Heart right ventricle (tissue), 16 donors: Measurements from ENCODE around the gene H6PD. TPM values are rescaled to one million over a fixed set of nuclear protein-coding genes. Genes with fewer than 3 reads are reported as not detected.

ENCODE experiments used
- ATAC-seq, 8 donors: fragments of 200-7000 bp; cut with Tn5 transposase; one replicate each; pipeline ENCODE4 v1.9.1; 2020; ENCODE audit warnings: mild to moderate bottlenecking in 8 of 8, moderate library complexity in 8 of 8, moderate number of reproducible peaks in 1 of 8
- DNase-seq, 2 donors: peaks; one replicate each; pipeline ENCODE4 v3.0.0-alpha.2; 2020
- H3K27ac ChIP-seq, 10 donors: fragments of 200-600 bp; sonication (generic) in 2 of 10; one replicate each; pipeline versions ENCODE4 v1.5.0 to v1.8.0; 2020 to 2022; ENCODE audit warnings: mild to moderate bottlenecking in 3 of 10
- H3K27me3 ChIP-seq, 7 donors: fragments of 200-600 bp; one replicate each; pipeline ENCODE4 v1.8.0; 2021 to 2022; ENCODE audit warnings: mild to moderate bottlenecking in 2 of 7
- H3K36me3 ChIP-seq, 9 donors: fragments of 200-600 bp; sonication (generic) in 1 of 9; one replicate each; pipeline versions ENCODE4 v1.5.0 to v1.8.0; 2020 to 2022; ENCODE audit warnings: mild to moderate bottlenecking in 2 of 9
- H3K4me1 ChIP-seq, 9 donors: fragments of 200-600 bp; sonication (generic) in 1 of 9; one replicate each; pipeline versions ENCODE4 v1.5.0 to v1.8.0; 2020 to 2022; ENCODE audit warnings: mild to moderate bottlenecking in 4 of 9
- H3K4me3 ChIP-seq, 10 donors: fragments of 200-600 bp; sonication (generic) in 2 of 10; one replicate each; pipeline versions ENCODE4 v1.5.0 to v1.8.0; 2020 to 2022; ENCODE audit warnings: mild to moderate bottlenecking in 7 of 10, moderate library complexity in 2 of 10
- H3K9me3 ChIP-seq, 11 donors: fragments of 200-600 bp in 10 of 11; sonication (generic) in 2 of 11; one replicate each; pipeline versions ENCODE4 v1.5.0 to v1.8.0; 2013 to 2022; ENCODE audit warnings: mild to moderate bottlenecking in 2 of 11, control low read depth in 1 of 11, moderate library complexity in 1 of 11
- CTCF ChIP-seq, 9 donors: fragments of 200-600 bp; sonication (generic) in 2 of 9; IDR thresholded peaks; one replicate each; pipeline versions ENCODE4 v1.5.0 to v1.8.0; 2021 to 2022; ENCODE audit warnings: antibody characterized with exemption in 9 of 9, mild to moderate bottlenecking in 5 of 9, moderate library complexity in 1 of 9
- WGBS, 2 donors: extraction: QIAGEN DNeasy Blood & Tissue Kit; methylation state at CpG; one replicate each; pipeline ENCODE4 v1.1.7; 2013; ENCODE audit warnings: inconsistent platforms in 1 of 2; 5-methylcytosine and 5-hydroxymethylcytosine counted together
- intact Hi-C, 10 donors: fragments of 100-400 bp; cut with DNase I; formaldehyde crosslinking; loops; one replicate each; pipeline versions ENCODE4 v1.11.1 to v1.14.2; 2022
- polyA plus RNA-seq, 2 donors: library from polyadenylated mRNA; stranded (reverse); fragments of 200-250 nt; gene quantifications; one replicate each; pipeline ENCODE4 v1.2.3, GENCODE V29; 2013
- total RNA-seq, 10 donors: library from RNA; stranded (reverse); fragmentation: NEBNext Ultra II Directional in 3 of 10; extraction: Animal tissue kit (Norgen Biotek cat#: 25700) in 3 of 10; gene quantifications; one replicate each; pipeline versions ENCODE4 v1.2.1 to v1.2.4, GENCODE V29; 2021 to 2023
- donor health status: Arrhythmogenic right ventricular cardiomyopathy.
- donor health status: ischemic (EF 13 %, LVEDD 7.1; RV severe dilation, severe dysfunction).
- donor health status: healthy with polysubstance abuse.
- donor health status: DM: no; HTN: yes; CAD: no.
- donor health status: DM: no; HTN: no; CAD: no.
- donor health status: ischemic (EF 25% LVEDD 6.9; RV normal size, moderate dysfunction).
- donor health status: ischemic (EF 25% LVEDD 5.7; RV mildly dilated, moderate dysfunction).
- donor health status: healthy.
- donor health status: DM: yes; HTN: yes; CAD: no.
- donor health status: Ischemic cardiomyopathy.
- donor health status: ischemic (EF 35%, LVEDD 5.7; RV mildly dilated, moderate dysfunction).
- donor health status: nonischemic (EF 11% LVEDD 7.7; RV severe dilation, severe dysfunction).
- donor health status: DM: yes; HTN: yes; CAD: no.
- donor health status: PGD.
- donor health status: ischemic (EF 29% LVEDD 5.4; RV normal size, mild dysfunction).
- donor health status: nonischemic (EF 23%, LVEDD 6.1; RV moderate dilation, normal function).

H6PD gene
- total and polyA plus RNA-seq, 12 donors, result 5.7 to 45.0 (median 28.4) TPM

- 73 to 79% methylated on average over 9 of the region's 9 CpGs for WGBS, 2 donors
- Histone ChIP-seq H3K9me3 (no peaks in the 10 kb centered on the region), H3K36me3 (peaks cover 0 to 52% (median 23%) of the 10 kb centered on the region in 9 donors), H3K27ac (peak overlapping the region in 9 of 10 donors; percentile 15 to 96 (median 69)), H3K4me1 (peaks cover 9 to 97% (median 72%) of the 10 kb centered on the region in 9 donors), H3K27me3 (no peaks in the 10 kb centered on the region), H3K4me3 (no peak overlapping the region)
- intact Hi-C loops, result no loop called here
- no peak for ATAC-seq
- DNase-seq, result no peak
- TF ChIP-seq CTCF (IDR thresholded peaks at IDR 0.05), result no peak
Measured at GRCh38 chr1:9244501-9245229, 10.1 kb downstream of the H6PD start.

GRCh38 chr1:9245230-9245619 is 10.7 kb downstream of the H6PD start:
- peaks cover 0 to 49% (median 23%) of the 10 kb centered on the region in 9 donors for H3K36me3 ChIP-seq
- WGBS, 2 donors, result 87 to 89% methylated on average over 15 of the region's 15 CpGs
- peak overlapping the region in 8 of 10 donors; percentile 15 to 96 (median 55) for H3K27ac ChIP-seq
- intact Hi-C loops, result no loop called here
- no peaks in the 10 kb centered on the region for H3K9me3 ChIP-seq
- ATAC-seq (no peak), DNase-seq (no peak)
- H3K4me3 ChIP-seq, result no peak overlapping the region
- no peak for TF ChIP-seq CTCF (IDR thresholded peaks at IDR 0.05)
- H3K4me1 ChIP-seq, result peaks cover 12 to 97% (median 72%) of the 10 kb centered on the region in 9 donors
- no peaks in the 10 kb centered on the region for H3K27me3 ChIP-seq

GRCh38 chr1:9245661-9246060 is 11.1 kb downstream of the H6PD start:
- Histone ChIP-seq H3K27me3 (no peaks in the 10 kb centered on the region), H3K9me3 (no peaks in the 10 kb centered on the region), H3K27ac (peak overlapping the region in 3 of 10 donors; percentile 15 to 79 (median 23)), H3K4me1 (peaks cover 13 to 97% (median 72%) of the 10 kb centered on the region in 9 donors), H3K36me3 (peaks cover 0 to 46% (median 23%) of the 10 kb centered on the region in 9 donors), H3K4me3 (no peak overlapping the region)
- DNase-seq (no peak), ATAC-seq (no peak)
- intact Hi-C loops, result no loop called here
- no peak for TF ChIP-seq CTCF (IDR thresholded peaks at IDR 0.05)
- WGBS, 2 donors, result 94 to 97% methylated on average over 9 of the region's 9 CpGs

- Histone ChIP-seq H3K9me3 (no peaks in the 10 kb centered on the region), H3K36me3 (peaks cover 0 to 43% (median 23%) of the 10 kb centered on the region in 9 donors), H3K4me3 (no peak overlapping the region), H3K27me3 (no peaks in the 10 kb centered on the region), H3K27ac (peak overlapping the region in 3 of 10 donors; percentile 72 to 84 (median 79)), H3K4me1 (peaks cover 19 to 97% (median 72%) of the 10 kb centered on the region in 9 donors)
- TF ChIP-seq CTCF (IDR thresholded peaks at IDR 0.05), result no peak
- ATAC-seq (no peak), DNase-seq (no peak)
- intact Hi-C loops, result no loop called here
- WGBS, 2 donors, result 92 to 93% methylated on average over 5 of the region's 5 CpGs
Measured at GRCh38 chr1:9246215-9246614, 11.6 kb downstream of the H6PD start.
